ENCODE data around the gene GATAD2A. TPM values are rescaled to one million over a fixed set of nuclear protein-coding genes. Genes with fewer than 3 reads are reported as not detected.
A peak's percentile ranks its signal among the peaks of the same experiment; 100 is the strongest.

Gene GATAD2A
- total and polyA plus RNA-seq, 10 of the 15 experiments (the other 5 are each of a cell fraction or from before 2014, with no cell fraction given): 2.6 to 173 (median 32.0) TPM

- TF ChIP-seq ZBTB40 (IDR thresholded peaks at IDR 0.05; ENCODE audit: borderline replicate concordance) (no peak), SREBF2 (IDR thresholded peaks at IDR 0.05; ENCODE audit: low read length) (no peak), BMI1 (IDR thresholded peaks at IDR 0.05; ENCODE audit: borderline replicate concordance) (no peak), MEF2B (IDR thresholded peaks at IDR 0.05; ENCODE audit: partially characterized antibody, poor library complexity, severe bottlenecking) (no peak), PRDM15 (CRISPR knock-in tag; IDR thresholded peaks at IDR 0.05) (no peak), ESRRA (IDR thresholded peaks at IDR 0.05; ENCODE audit: low read length) (no peak), E2F8 (IDR thresholded peaks at IDR 0.05; ENCODE audit: low read depth, partially characterized antibody) (no peak), TCF12 (IDR thresholded peaks at IDR 0.05; ENCODE audit: low read depth, low read length) (no peak), MEF2A (IDR thresholded peaks at IDR 0.05; ENCODE audit: insufficient read depth, low read depth, low read length) (no peak), BHLHE40 (IDR thresholded peaks at IDR 0.05; ENCODE audit: borderline replicate concordance in 1 of 2, low read depth in 2 of 2, low read length in 1 of 2) (0 out of 4 replicates have a peak, but pooled peaks of 1 of the 2 experiments have one; percentile 15), ELK1 (IDR thresholded peaks at IDR 0.05; ENCODE audit: low read depth, low read length) (no peak), CEBPB (IDR thresholded peaks at IDR 0.05; ENCODE audit: borderline replicate concordance in 1 of 2, low read depth in 2 of 2, low read length in 2 of 2) (no peak), EGR1 (IDR thresholded peaks at IDR 0.05; ENCODE audit: borderline replicate concordance in 1 of 2, low read depth in 2 of 2, low read length in 2 of 2) (no peak), CHD1 (IDR thresholded peaks at IDR 0.05; ENCODE audit: low read depth, low read length) (no peak), RUNX3 (IDR thresholded peaks at IDR 0.05; ENCODE audit: low read length) (peak; percentile 28; the same call in 1 of the 2 replicates), FOS (IDR thresholded peaks at IDR 0.05; ENCODE audit: borderline replicate concordance, extremely low read depth, insufficient read length) (no peak)
These were observed 1.6 kb downstream of the GATAD2A start (continued) for GRCh38 chr19:19406878-19407632.

Data from GM12878 (cell line).